ENCODE measurements around the gene C4orf36.
"Not testable (repeated sequence)": the region's sequence is repeated elsewhere in the genome, so short reads cannot be mapped to it uniquely, and the experiment has no call there.

C4orf36 gene

DNA sequence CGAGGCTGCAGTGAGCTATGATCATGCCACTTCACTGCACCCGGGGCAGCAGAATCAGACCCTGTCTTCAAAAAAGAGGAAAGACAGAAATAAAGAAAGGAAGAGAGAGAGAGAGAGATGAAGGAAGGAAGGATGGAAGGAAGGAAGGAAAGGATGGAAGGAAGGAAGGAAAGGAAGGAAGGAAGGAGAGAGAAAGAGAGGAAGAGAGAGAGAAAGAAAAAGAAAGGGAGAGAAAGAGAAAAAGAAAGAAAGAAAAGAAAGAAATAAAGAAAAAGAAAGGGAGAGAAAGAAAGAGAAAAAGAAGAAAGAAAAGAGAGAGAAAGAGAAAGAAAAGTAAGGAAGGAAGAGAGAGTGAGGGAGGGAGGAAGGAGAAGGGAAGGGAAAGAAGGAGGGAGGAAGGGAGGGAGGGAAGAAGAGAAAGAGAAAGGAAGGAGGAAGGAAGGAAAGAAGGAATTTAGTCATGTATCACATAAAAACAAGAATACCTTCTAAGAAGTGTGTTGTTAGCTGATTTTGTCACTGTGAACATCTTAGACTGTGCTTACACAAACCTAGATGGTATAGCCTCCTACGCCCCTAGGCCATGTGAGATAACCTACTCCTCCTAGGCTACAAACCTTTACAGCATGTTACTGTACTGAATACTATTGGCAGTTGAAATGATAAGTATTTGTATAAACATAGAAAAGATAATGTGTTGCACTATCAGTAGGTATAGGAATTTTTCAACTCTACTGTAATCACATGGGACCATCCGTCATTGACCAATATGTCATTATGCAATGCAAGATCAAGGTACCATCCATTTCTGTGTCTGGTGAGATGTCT, 25.2 kb upstream of the C4orf36 start:
- no peak for FAIRE-seq
- DNase-seq (ENCODE audit: low spot score): no peak

DNA sequence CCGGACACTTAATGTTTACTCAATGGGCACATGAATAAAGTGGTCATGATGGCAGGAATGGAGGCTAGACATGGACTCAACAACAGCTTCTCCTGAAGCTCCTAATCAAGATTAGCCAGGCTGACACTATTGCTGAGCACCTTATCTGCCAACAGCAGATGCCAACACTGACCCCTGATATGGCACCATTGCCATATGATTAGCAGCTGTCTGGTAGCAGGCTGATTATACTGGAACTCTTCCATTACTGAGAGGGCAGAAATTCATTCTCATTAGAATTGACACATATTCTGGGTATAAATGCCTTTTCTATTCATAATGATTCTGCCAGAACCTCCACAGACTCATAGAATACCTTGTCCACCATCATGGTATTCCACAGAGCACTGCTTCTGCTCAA, 24.2 kb upstream of the C4orf36 start:
- FAIRE-seq (no peak), DNase-seq (ENCODE audit: low spot score) (no peak)

DNA sequence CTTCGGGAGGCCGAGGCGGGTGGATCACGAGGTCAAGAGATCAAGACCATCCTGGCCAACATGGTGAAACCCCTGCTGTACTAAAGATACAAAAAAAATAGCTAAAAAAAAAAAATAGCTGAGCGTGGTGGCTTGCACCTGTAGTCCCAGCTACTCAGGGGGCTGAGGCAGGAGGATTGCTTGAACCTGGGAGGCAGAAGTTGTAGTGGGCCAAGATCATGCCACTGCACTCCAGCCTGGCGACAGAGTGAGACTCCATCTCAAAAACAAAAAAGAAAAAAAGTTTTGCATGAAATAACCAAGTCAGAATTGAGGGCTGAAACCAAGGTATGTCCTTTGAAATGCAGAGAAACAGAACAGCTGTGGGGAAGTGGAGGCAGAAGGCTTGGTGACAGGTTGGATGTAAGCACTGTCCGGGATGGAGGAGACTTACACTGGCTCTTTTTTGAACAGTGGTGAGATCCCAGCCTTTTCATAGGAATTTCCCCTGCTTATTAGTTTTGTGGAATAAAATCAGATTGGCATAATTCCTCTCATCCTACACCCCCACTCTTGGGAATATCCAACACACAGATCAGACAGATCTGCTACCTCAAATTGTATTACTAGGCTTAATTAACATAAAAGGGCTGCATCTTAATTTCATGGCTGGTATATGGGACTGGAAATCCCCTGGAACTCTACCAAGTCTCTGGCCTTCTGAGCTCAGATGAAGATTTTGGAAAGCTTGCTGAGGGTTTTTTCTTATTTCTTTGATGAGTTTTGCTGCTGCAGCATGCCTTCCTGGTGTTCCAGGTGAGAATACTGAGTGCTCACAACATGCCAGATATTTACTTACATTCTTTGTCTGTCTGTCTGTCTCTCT, 18.8 kb upstream of the C4orf36 start:
- no peak for FAIRE-seq
- DNase-seq (ENCODE audit: low spot score): no peak

DNA sequence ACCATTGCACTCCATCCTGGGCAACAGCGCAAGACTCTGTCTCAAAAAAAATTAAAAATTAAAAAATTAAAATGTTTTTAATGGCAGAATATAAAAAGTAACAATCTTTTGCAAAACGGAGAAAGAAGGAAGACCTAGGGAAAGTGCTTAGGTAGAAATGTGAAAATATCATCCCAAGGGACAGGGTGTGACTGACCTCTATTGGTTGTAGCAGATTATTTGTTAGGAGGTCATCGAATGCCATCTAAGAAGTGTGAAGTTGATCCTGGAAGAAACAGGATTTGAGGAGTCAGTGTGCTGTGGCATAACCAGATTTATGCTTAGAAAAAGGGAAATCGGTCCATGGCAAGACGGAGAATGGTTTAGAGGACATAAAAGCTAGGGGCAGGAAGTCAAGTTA, 18.1 kb upstream of the C4orf36 start:
- FAIRE-seq (no peak), DNase-seq (ENCODE audit: low spot score) (no peak)

DNA sequence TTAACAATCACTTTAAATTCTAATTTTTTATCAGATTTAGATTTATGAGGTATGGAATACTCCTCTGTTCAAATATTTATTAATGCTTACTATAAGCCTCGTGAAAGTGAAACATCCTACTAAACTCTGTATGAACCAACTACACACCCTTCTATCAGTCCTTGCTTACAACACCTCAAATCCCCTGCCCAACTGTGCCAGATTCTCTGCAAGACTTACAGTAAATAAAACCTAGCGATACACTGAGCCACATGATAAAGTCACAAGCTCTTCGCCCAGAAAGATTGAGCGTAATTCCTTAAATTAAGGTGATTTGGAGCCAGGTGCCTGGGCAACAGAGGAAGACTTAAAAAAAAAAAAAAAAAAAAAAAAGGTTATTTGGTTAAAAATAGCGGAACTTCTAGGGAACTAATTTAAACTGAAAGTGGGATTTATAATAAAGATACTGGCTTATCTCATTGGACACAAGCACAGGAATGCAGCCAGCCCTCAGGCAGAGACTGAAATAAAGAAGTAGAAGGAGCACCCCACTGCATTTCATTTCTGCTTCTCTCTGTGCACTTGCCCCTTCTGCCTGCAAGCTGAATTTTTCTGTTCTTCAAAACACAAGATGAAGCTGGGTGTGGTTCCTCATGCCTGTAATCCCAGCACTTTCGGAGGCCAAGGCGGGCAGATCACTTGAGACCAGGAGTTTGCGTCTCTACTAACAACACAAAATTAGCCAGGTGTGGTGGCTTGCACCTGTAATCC, 17.5 kb upstream of the C4orf36 start:
- no peak for DNase-seq (ENCODE audit: low spot score)
- FAIRE-seq: no peak

DNA sequence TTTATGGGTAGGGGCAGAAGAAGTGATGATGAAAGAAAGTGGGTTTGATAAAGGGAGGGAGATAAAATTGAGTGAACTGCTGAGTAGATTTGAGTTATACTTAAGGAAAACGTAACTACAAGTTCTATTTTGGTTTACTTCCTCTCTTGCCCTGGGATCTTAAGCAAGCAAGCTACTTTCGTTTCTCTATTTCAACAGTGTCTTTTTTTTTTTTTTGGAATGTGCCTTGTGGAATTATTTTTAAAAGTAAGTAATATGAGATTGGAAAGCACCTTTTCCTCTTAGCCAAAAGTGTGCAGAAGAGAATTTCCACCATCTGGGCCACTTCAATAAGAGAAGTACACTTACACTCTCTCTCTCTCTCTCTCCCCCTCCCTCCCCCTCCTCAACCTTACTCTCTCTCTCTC, 16.0 kb upstream of the C4orf36 start:
- FAIRE-seq (no peak), DNase-seq (ENCODE audit: low spot score) (no peak)

DNA sequence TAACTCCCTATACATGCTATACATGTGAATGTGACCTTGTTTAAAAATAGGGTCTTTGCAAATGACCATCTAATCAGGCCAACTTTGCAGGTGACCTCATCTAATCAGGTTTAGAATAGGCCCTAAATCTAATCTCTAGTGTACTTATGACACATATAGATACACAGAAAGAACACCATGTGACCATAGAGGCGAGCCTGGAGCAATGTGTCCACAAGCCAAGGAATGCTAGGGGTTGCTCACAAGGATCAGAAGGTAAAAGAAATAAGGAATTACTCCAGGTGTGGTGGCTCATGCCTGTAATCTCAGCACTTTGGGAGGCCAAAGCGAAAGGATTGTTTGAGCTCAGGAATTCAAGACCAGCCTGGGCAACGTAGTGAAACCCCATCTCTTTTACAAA, 9.6 kb upstream of the C4orf36 start:
- no peak for DNase-seq (ENCODE audit: low spot score)
- no peak for FAIRE-seq

DNA sequence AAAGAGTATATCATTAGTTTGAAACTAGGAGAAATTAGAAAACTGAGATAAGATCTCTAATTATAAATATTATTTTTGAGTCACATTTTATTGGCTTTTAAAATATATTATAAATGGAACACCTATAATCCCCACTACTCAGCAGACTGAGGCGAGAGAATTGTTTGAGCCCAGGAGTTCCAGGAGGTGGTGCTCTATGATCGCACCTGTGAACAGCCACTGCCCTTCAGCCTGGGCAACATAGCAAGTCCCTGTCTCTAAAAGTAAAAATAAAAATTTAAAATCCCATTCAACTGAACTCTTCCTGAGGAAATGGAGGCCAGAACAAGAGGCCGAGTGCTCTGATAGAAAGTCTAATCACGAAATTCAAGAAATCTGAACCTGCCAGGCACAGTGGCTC, 6.3 kb upstream of the C4orf36 start:
- DNase-seq (ENCODE audit: low spot score) (no peak), FAIRE-seq (no peak)

DNA sequence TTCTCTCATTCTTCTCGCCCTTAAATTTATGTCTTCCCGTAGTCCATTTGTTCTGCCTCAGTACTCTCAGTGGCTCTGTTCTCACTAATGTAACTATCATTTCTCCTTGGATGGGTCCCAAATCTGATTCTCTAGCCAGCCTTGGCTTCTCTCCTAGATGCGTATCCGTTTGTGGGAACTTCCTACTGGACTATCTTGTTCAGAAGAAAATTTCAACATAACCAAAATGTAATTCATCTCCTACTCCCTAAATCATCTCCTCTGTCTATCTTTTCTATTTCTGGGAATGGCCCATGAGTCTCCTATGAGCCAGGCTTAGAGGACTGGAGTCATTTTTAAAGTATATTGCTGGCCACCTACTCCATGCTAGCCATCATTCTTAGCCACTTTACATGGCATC, 4.4 kb upstream of the C4orf36 start:
- DNase-seq (ENCODE audit: low spot score): no peak
- FAIRE-seq: no peak

DNA sequence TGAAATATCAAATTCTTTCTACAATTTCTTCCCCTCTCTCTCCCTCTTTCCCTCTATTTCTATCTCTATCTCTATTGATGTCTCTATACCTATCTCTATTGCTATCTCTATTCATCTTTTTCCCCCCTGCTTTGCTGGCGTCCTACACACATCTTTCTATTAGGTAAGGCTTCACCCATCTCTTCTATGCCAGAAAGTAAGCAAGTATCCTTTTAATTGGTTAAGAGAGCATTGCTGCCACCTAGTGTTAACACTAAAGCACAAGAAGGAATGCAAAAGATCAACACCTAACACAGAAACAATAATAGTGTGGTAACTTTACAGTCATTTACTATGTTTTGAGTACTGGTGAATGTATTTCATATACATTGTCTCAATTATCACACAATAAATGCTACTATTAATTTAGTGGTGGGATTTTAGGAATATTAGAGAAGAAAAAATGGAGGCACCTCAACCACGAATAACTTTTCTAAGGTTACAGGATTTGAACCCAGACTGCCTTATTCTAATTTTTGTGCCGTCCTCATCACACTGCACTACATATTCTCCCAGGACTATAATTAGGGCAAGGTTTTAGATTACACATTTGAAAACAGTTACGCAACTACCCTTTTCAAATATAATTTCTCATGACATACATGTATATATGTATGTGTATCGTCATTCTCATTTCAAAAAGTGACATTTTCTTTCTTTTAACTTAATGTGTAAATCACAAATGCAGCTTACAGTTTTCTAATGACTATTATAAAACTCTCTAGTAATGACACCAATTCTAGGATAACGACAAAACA, 3.7 kb upstream of the C4orf36 start:
- FAIRE-seq (peak; percentile 86), DNase-seq (ENCODE audit: low spot score) (peak; percentile 62)

DNA sequence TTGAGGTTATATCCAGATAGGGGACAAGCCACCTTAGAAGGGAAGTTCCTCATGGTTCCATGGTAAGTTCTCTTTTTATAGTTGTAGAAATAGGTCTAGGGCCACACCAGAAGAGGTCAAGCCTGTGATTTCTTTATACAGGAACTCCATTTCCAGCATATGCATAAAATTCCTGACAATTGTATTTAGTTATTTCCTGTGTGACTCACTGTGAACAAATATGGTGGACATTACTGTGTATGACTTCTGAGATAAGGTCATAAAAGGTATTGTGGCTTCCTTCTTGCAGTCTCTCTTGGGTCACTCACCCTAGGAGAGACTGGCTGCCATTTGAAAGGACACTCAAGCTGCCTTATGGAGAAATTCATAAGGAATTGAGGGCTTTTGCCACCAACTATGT, 2.2 kb upstream of the C4orf36 start:
- no peak for FAIRE-seq
- DNase-seq (ENCODE audit: low spot score): peak; percentile 69

DNA sequence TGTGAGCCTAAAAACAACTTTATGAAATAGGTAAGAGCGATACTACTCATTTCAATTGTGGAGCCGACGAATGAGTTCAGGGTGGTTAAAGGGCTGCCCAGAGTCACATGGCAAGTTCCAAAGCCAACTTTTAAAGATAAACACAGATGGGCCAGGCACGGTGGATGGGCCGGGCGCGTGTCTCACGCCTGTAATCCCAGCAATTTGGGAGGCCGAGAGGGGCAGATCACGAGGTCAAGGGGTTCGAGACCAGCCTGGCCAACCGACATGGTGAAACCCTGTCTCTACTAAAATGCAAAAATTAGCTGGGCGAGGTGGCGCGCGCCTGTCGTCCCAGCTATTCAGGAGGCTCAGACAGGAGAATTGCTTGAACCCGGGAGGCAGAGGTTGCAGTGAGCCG, 914 bp upstream of the C4orf36 start:
- FAIRE-seq (no peak), DNase-seq (ENCODE audit: low spot score) (no peak)

DNA sequence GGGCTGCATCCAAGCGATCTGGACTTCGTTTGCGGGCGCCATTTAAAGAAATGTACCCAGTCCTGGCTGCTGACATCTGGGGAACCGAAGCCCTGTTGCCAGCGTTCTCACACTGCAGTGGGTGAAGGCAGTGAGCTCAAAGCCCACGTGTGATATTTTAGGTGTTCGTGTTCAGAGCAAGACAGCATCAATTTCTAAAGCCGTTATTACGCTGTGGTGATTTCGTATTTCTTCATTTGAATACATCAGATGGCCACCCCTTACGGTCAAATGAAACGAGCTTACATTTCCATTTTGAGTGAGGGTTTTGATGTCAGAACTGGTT, 376 bp upstream of the C4orf36 start:
- FAIRE-seq (no peak), DNase-seq (ENCODE audit: low spot score) (no peak)

DNA sequence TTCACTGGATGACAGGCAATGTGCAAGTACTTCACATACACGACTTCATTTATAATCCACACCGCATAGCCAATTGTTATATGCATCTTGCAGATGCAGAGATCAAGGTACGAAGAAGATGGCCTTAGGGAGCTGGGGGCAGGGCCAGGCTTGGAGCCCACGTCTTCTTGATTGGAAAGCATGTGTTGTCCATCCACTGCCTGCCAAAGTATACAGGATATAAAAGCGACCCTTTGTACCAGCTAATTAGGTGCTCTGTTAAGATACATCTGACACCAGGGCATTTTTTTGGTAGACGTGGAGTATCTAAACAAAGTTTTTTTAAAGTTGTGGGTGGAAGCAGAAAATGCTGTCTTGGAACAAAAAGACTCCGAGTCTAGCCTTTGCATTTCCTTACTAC, 1.4 kb downstream of the C4orf36 start:
- no peak for DNase-seq (ENCODE audit: low spot score)
- no peak for FAIRE-seq

DNA sequence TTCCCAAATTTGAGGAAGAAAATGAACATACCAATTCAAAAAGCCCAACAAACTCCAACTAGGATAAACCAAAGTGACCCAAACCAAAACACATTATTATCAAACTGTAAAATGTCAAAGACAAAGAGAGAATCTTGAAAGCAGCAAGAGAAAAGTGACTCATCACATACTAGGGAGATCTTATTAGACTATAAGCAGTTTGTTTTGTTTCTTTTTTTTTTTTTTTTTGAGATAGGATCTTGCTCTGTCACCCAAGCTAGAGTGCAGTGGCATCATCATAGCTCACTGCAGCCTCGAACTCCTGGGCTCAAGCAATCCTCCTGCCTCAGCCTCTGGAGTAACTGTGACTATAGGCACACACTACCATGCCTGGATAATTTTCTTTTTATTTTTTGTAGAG, 12.6 kb downstream of the C4orf36 start:
- FAIRE-seq (no peak), DNase-seq (ENCODE audit: low spot score) (no peak)

DNA sequence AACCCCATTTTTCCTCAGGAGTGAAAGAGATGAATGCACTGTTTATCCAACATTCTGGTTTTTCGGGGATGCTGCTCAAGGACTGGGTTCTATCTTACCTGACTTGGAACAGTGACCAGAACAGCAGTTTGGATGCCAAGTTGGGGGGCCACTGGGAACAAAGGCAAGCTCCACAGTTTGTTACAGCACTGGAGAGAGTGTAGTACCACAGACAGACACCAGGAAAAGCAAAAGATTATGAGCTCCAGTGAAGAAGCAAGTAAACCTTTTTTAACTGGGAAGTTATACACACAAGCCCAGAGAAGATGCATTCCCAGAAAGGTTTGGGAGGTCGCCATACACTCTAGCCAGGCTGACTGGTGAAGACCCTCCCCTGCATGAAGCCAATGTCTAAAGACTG, 13.6 kb downstream of the C4orf36 start:
- DNase-seq (ENCODE audit: low spot score) (no peak), FAIRE-seq (no peak)

DNA sequence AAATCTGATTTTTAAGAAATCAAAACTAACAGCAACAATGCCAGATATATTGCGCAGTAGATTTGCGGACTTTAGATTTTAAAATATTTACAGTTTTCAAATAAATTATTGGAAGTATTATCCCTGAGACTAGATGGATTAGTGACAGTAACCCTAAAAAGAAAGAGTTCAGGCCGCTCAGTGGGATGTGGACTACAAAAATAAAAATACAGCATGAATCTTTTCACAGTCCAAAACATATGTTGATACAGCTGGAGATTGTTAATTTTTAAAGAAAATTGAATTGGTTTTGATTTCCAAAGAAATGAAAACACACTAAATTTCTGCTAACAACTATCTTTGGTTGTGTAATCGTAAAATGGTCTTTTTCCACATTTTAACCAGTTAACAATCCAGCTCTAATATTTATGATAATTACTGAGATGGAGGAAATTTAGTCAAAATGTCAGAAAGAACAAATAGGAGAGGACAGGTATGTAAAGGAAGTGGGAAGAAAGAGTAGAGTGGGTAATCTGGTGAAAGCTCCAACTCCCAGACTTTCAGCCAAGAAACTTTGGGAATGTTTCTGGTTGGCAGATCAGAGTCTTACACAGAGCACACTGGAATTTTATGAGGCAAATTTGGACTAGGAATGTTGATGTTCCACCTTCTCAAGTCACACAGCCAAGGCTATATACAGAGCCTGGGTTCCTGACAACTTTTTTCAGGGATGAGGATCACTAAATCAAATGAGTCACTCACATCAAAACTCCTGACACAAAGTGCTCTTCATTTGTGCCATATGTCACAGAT, 15.1 kb downstream of the C4orf36 start:
- FAIRE-seq (no peak), DNase-seq (ENCODE audit: low spot score) (no peak)

DNA sequence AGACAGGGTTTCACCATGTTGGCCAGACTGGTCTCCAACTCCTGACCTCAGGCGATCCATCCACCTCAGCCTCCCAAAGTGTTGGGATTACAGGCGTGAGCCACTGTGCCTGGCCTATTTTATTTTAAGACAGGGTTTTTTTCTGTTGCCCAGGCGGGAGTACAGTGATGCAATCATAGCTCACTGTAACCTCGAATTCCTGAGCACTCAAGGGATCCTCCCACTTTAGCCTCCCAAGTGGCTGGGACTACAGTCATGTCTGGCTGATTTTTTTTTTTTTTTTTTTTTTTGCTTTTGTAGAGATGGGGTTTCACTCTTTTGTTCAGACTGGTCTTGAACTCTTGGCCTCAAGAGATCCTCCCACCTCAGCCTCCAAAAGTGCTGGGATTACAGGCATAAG, 16.8 kb downstream of the C4orf36 start:
- not testable (repeated sequence) for FAIRE-seq; DNase-seq (ENCODE audit: low spot score)

DNA sequence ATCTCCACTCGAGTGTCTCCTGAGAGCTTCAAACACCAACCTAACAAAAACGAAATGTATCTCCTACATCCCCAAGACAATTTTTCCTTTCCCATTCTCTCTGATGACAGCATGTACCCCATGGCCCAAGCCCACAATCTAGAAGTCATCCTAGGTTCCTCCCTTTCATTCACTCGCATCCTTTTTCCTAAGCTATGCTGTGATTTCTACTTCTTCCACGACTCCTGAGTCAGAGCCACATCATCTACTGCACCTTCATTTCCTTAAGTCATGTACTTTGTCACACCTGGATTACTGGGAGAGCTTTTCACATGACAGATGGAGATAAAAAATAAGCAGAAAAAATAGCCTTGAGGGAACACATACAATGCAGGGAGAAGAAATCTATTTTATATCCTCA, 20.1 kb downstream of the C4orf36 start:
- DNase-seq (ENCODE audit: low spot score) (no peak), FAIRE-seq (no peak)

DNA sequence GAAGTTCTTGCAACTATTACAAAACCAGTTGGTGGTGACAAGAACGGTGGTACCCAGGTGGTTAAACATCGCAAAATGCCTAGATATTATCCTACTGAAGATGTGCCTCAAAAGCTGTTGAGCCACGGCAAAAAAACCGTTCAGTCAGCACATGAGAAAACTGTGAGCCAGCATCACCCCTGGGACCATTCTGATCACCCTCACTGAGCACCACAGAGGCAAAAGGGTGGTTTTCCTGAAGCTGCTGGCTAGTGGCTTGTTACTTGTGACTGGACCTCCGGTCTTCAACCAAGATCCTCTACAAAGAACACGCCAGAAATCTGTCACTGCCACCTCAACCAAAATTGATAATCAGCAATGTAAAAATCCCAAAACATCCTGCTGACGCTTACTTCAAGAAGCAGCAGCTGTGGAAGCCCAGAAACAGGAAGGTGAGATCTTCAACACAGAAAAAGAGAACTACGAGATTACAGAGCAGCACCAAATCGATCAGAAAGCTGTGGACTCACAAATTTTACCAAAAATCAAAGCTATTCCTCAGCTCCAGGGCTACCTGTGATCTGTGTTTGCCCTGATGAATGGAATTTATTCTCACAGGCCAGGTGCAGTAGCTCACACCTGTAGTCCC, 21.7 kb downstream of the C4orf36 start:
- FAIRE-seq (no peak), DNase-seq (ENCODE audit: low spot score) (no peak)

Data from RCC 7860 (cell line).